H1 (cell line): ENCODE data around the gene CTNNBL1. TPM values are rescaled to one million over a fixed set of nuclear protein-coding genes. Genes with fewer than 3 reads are reported as not detected.
A peak's percentile ranks its signal among the peaks of the same experiment; 100 is the strongest.

Experiments used
- CTCF ChIA-PET: fragments of 300-600 bp; sonication (Branson Sonifier 250); formaldehyde crosslinking; loops from one replicate; lab custom pipeline; 2021; ENCODE audit not compliant: partially characterized antibody; lab: Charles Lee
- POLR2A ChIA-PET: fragments of 300-600 bp; sonication (Branson Sonifier 250); formaldehyde crosslinking; loops from one replicate; lab custom pipeline; 2021; ENCODE audit warnings: inconsistent platforms; ENCODE audit not compliant: partially characterized antibody; lab: Charles Lee
- DNase-seq, 2 experiments: peaks; one replicate each; pipeline versions ENCODE4 v3.0.0 to v3.0.0-alpha.2; 2010 to 2022; ENCODE audit warnings: low spot score in 2 of 2, low read depth in 1 of 2, mixed read lengths in 1 of 2
- FAIRE-seq: peaks from 2 replicates; lab custom pipeline; 2011; peaks lifted over from hg19 to GRCh38; lab: Jason Lieb, UNC
- H2AFZ ChIP-seq: 2 replicates; pipeline ENCODE4 v1.8.1; 2012; ENCODE audit warnings: low read length, inconsistent platforms
- H2AK5ac ChIP-seq: 2 replicates; pipeline ENCODE4 v1.6.1; 2013; ENCODE audit warnings: low read depth, low read length
- H2BK120ac ChIP-seq: replicated peaks from 2 replicates; pipeline ENCODE3; 2013; ENCODE audit warnings: low read depth, low read length, inconsistent platforms
- H2BK12ac ChIP-seq: 2 replicates; pipeline ENCODE4 v1.6.1; 2013; ENCODE audit warnings: low read depth, low read length
- H2BK15ac ChIP-seq: 2 replicates; pipeline ENCODE4 v1.6.1; 2013; ENCODE audit warnings: low read length
- H2BK20ac ChIP-seq: 2 replicates; pipeline ENCODE4 v1.6.1; 2013; ENCODE audit warnings: low read length
- H2BK5ac ChIP-seq: 2 replicates; pipeline ENCODE4 v1.6.1; 2013; ENCODE audit warnings: low read depth, low read length
- H3K14ac ChIP-seq: 2 replicates; pipeline ENCODE4 v1.6.1; 2013; ENCODE audit warnings: inconsistent platforms; ENCODE audit not compliant: insufficient read length
- H3K18ac ChIP-seq: 2 replicates; pipeline ENCODE4 v1.6.1; 2013; ENCODE audit warnings: low read length; ENCODE audit errors: extremely low read depth
- H3K23ac ChIP-seq: 2 replicates; pipeline ENCODE4 v1.6.1; 2013; ENCODE audit warnings: inconsistent platforms; ENCODE audit not compliant: insufficient read length
- H3K23me2 ChIP-seq: 2 replicates; pipeline ENCODE4 v1.6.1; 2013; ENCODE audit warnings: low read depth, low read length
- H3K27ac ChIP-seq: 2 replicates; pipeline ENCODE4 v1.6.1; 2011; ENCODE audit warnings: low read depth, low read length, inconsistent platforms
- H3K27me3 ChIP-seq, 4 experiments: replicated peaks in 1 of 4; 1 replicate in 1 of 4; 2 replicates in 3 of 4; pipeline versions ENCODE4 v1.6.1 to v1.8.1; 2011 to 2013; ENCODE audit warnings: low read length in 3 of 4, mild to moderate bottlenecking in 3 of 4, inconsistent platforms in 2 of 4, mixed read lengths in 2 of 4, moderate library complexity in 1 of 4; ENCODE audit not compliant: control insufficient read depth in 3 of 4, insufficient read depth in 3 of 4; ENCODE audit errors: extremely low read depth in 1 of 4
- H3K36me3 ChIP-seq, 4 experiments: 2 replicates each; pipeline versions ENCODE4 v1.6.1 to v1.8.1; 2011 to 2013; ENCODE audit warnings: mild to moderate bottlenecking in 4 of 4, low read length in 3 of 4, moderate library complexity in 2 of 4, control low read depth in 1 of 4, inconsistent platforms in 1 of 4; ENCODE audit not compliant: insufficient read depth in 4 of 4, control insufficient read depth in 2 of 4
- H3K4ac ChIP-seq: replicated peaks from 2 replicates; pipeline ENCODE3; 2013; ENCODE audit warnings: low read length, low read depth, mixed read lengths, inconsistent platforms; ENCODE audit not compliant: insufficient read length
- H3K4me1 ChIP-seq, 4 experiments: replicated peaks in 1 of 4; 1 replicate in 1 of 4; 2 replicates in 3 of 4; pipeline versions ENCODE4 v1.6.1 to v1.8.1; 2011 to 2013; ENCODE audit warnings: low read length in 3 of 4, inconsistent platforms in 2 of 4, mixed read lengths in 1 of 4; ENCODE audit not compliant: insufficient read depth in 4 of 4, control insufficient read depth in 3 of 4
- H3K4me2 ChIP-seq, 2 experiments: 2 replicates each; pipeline versions ENCODE4 v1.6.1 to v1.8.1; 2011 to 2013; ENCODE audit warnings: low read depth in 2 of 2, low read length in 2 of 2, control low read depth in 1 of 2, inconsistent platforms in 1 of 2, mild to moderate bottlenecking in 1 of 2; ENCODE audit not compliant: insufficient read depth in 1 of 2
- H3K4me3 ChIP-seq, 4 experiments: fragments of 200-600, 300-600 bp in 1 of 4; sonication (generic), shearing (Covaris generic), sonication (Bioruptor Twin) in 1 of 4; 2 replicates each; pipeline versions ENCODE4 v1.5.1 to v1.8.1; 2011 to 2016; ENCODE audit warnings: low read length in 4 of 4, low read depth in 3 of 4, control low read depth in 2 of 4, inconsistent platforms in 2 of 4, mild to moderate bottlenecking in 2 of 4, mixed read lengths in 1 of 4, moderate library complexity in 1 of 4; ENCODE audit not compliant: insufficient read depth in 2 of 4; ENCODE audit errors: extremely low read depth in 1 of 4
- H3K56ac ChIP-seq: replicated peaks from 2 replicates; pipeline ENCODE3; 2013; ENCODE audit warnings: low read depth, mild to moderate bottlenecking, mixed read lengths, low read length, inconsistent platforms; ENCODE audit not compliant: insufficient read length
- H3K79me1 ChIP-seq: 2 replicates; pipeline ENCODE4 v1.6.1; 2013; ENCODE audit warnings: low read depth, low read length, control low read depth
- H3K79me2 ChIP-seq, 2 experiments: 2 replicates each; pipeline versions ENCODE4 v1.6.1 to v1.8.1; 2012 to 2013; ENCODE audit warnings: low read length in 2 of 2, mild to moderate bottlenecking in 2 of 2, inconsistent platforms in 1 of 2; ENCODE audit not compliant: insufficient read depth in 2 of 2, control insufficient read depth in 1 of 2
- H3K9ac ChIP-seq, 4 experiments: replicated peaks in 1 of 4; 1 replicate in 1 of 4; 2 replicates in 3 of 4; pipeline versions ENCODE4 v1.6.1 to v1.8.1; 2011 to 2013; ENCODE audit warnings: low read depth in 3 of 4, low read length in 3 of 4, control low read depth in 2 of 4, mild to moderate bottlenecking in 2 of 4, moderate library complexity in 2 of 4, inconsistent platforms in 1 of 4; ENCODE audit errors: extremely low read depth in 1 of 4
- H3K9me3 ChIP-seq, 2 experiments: 2 replicates each; pipeline versions ENCODE4 v1.6.1 to v1.8.1; 2012 to 2013; ENCODE audit warnings: mild to moderate bottlenecking in 2 of 2, moderate library complexity in 2 of 2, control low read depth in 1 of 2, inconsistent platforms in 1 of 2, low read depth in 1 of 2, low read length in 1 of 2, mixed read lengths in 1 of 2; ENCODE audit not compliant: insufficient read depth in 2 of 2
- H4K20me1 ChIP-seq, 2 experiments: replicated peaks in 1 of 2; 2 replicates each; pipeline versions ENCODE3 to v1.8.1; 2011 to 2013; ENCODE audit warnings: inconsistent platforms in 2 of 2, low read length in 2 of 2, mild to moderate bottlenecking in 1 of 2; ENCODE audit not compliant: insufficient read depth in 2 of 2, control insufficient read depth in 1 of 2
- H4K5ac ChIP-seq: 2 replicates; pipeline ENCODE4 v1.6.1; 2013; ENCODE audit warnings: low read length, low read depth, mixed read lengths, inconsistent platforms; ENCODE audit not compliant: insufficient read length
- H4K8ac ChIP-seq: 2 replicates; pipeline ENCODE4 v1.8.0; 2013; ENCODE audit warnings: mild to moderate bottlenecking, moderate library complexity, low read length, inconsistent platforms; ENCODE audit not compliant: insufficient read depth; ENCODE audit errors: extremely low read depth
- H4K91ac ChIP-seq: replicated peaks from 2 replicates; pipeline ENCODE3; 2013; ENCODE audit warnings: low read length, mixed read lengths, inconsistent platforms; ENCODE audit not compliant: insufficient read length
- ATF3 ChIP-seq: IDR thresholded peaks from 2 replicates; pipeline ENCODE4 v1.6.1; 2011; ENCODE audit warnings: low read depth, mild to moderate bottlenecking, low read length; ENCODE audit not compliant: insufficient read depth
- CEBPB ChIP-seq: IDR thresholded peaks from 2 replicates; pipeline ENCODE4 v1.6.1; 2012; ENCODE audit warnings: low read depth, low read length
- EGR1 ChIP-seq: IDR thresholded peaks from 2 replicates; pipeline ENCODE4 v1.6.1; 2011; ENCODE audit warnings: low read depth, low read length, borderline replicate concordance
- KDM5A ChIP-seq: fragments of 200-600 bp; IDR thresholded peaks from 2 replicates; pipeline ENCODE4 v1.7.1; 2012; ENCODE audit warnings: mild to moderate bottlenecking, low read length, inconsistent platforms, mixed read lengths
- POLR2AphosphoS5 ChIP-seq: IDR thresholded peaks from 2 replicates; pipeline ENCODE4 v1.6.1; 2011; ENCODE audit warnings: low read depth, low read length
- RAD21 ChIP-seq, 2 experiments: IDR thresholded peaks in 1 of 2; conservative IDR thresholded peaks in 1 of 2; 2 replicates each; pipeline ENCODE4 v1.6.1; 2011; ENCODE audit warnings: low read depth in 2 of 2, low read length in 2 of 2, improper control_type of control experiment in 1 of 2, inconsistent platforms in 1 of 2, mild to moderate bottlenecking in 1 of 2, moderate library complexity in 1 of 2
- SP1 ChIP-seq: IDR thresholded peaks from 2 replicates; pipeline ENCODE4 v1.6.1; 2011; ENCODE audit warnings: low read depth, low read length
- SP2 ChIP-seq: IDR thresholded peaks from 2 replicates; pipeline ENCODE4 v1.6.1; 2012; ENCODE audit warnings: mild to moderate bottlenecking, low read length, inconsistent platforms
- SP4 ChIP-seq: IDR thresholded peaks from 2 replicates; pipeline ENCODE4 v1.6.1; 2012; ENCODE audit warnings: low read length, inconsistent platforms
- USF2 ChIP-seq: IDR thresholded peaks from 2 replicates; pipeline ENCODE4 v1.6.1; 2011; ENCODE audit warnings: low read length, improper control_type of control experiment
- WGBS, 2 experiments: shearing (Covaris generic) in 1 of 2; methylation state at CpG; one replicate each; pipeline versions ENCODE4 v1.1.6 to v1.1.7; 2013 to 2015; ENCODE audit warnings: low lambda C conversion rate in 2 of 2, mixed read lengths in 2 of 2, inconsistent platforms in 1 of 2, low coverage in 1 of 2, missing lambda C conversion rate in 1 of 2; ENCODE audit not compliant: insufficient replicate concordance in 2 of 2, insufficient coverage in 1 of 2, insufficient read length in 1 of 2; ENCODE audit errors: extremely low coverage in 1 of 2, missing lambda C conversion rate in 1 of 2; 5-methylcytosine and 5-hydroxymethylcytosine counted together
- polyA plus RNA-seq, 7 experiments: library from polyadenylated mRNA; depleted of rRNA in 3 of 7; stranded (reverse) in 5 of 7; unstranded in 2 of 7; fragments of >200 nt in 5 of 7; fragments of 200-250 nt in 2 of 7; gene quantifications; 1 replicate in 5 of 7; 2 replicates in 1 of 7; 4 replicates in 1 of 7; pipeline versions ENCODE4 v1.2.1 to v1.2.3, GENCODE V29; 2011 to 2013; ENCODE audit warnings: missing spikeins in 2 of 7, mixed read lengths in 2 of 7
- total RNA-seq: library from RNA; stranded (reverse); fragmentation: NEBNext Ultra II Directional; extraction: Animal tissue kit (Norgen Biotek cat#: 25700); gene quantifications from 2 replicates; pipeline ENCODE4 v1.2.1, GENCODE V29; 2021

The CTNNBL1 gene
- total and polyA plus RNA-seq, 2 of the 8 experiments (the other 6 are each of a cell fraction or from before 2014, with no cell fraction given), result 19.6 to 81.6 TPM

- Histone ChIP-seq H3K14ac (no peak within 1 kb of the TSS), H3K4me3 (peak within 1 kb of the TSS; percentile 43 to 69 (median 48)), H3K27me3 (no peaks in the 10 kb centered on the region; a peak in 2 of 7 replicates), H3K4me2 (peak within 1 kb of the TSS; percentile 9 to 73; a peak in 3 of 4 replicates), H4K8ac (peak within 1 kb of the TSS; percentile 61), H2BK120ac (no peak within 1 kb of the TSS), H3K9me3 (no peaks in the 10 kb centered on the region), H3K27ac (no peak within 1 kb of the TSS), H4K91ac (peak within 1 kb of the TSS; percentile 31), H2BK15ac (no peak within 1 kb of the TSS), H3K79me2 (no peaks in the 10 kb centered on the region), H2BK5ac (no peak within 1 kb of the TSS; the same call in 1 of the 2 replicates), H2BK12ac (peak within 1 kb of the TSS; percentile 71), H3K4me1 (peaks cover 8 to 22% (median 16%) of the 10 kb centered on the region in 4 experiments), H3K79me1 (no peaks in the 10 kb centered on the region), H2BK20ac (no peak within 1 kb of the TSS), H2AK5ac (peak within 1 kb of the TSS; percentile 82; the same call in 1 of the 2 replicates), H3K23me2 (peaks cover 4% of the 10 kb centered on the region; the same call in 1 of the 2 replicates), H3K9ac (no peak within 1 kb of the TSS), H3K4ac (no peak within 1 kb of the TSS), H3K23ac (no peak within 1 kb of the TSS), H4K20me1 (peaks cover 2 to 3% of the 10 kb centered on the region in 2 experiments), H3K56ac (no peak within 1 kb of the TSS), H3K18ac (no peak within 1 kb of the TSS), H4K5ac (no peak within 1 kb of the TSS), H2AFZ (0 out of 2 replicates have a peak within 1 kb of the TSS, but pooled peaks have one; percentile 25), H3K36me3 (no peaks in the 10 kb centered on the region)
- DNase-seq (no peak), FAIRE-seq (no peak)
- CTCF ChIA-PET, result interaction anchor here (0.6 to 2.7 kb wide), 29 partner anchors 8 to 339 kb away, joined by 3 to 32 read pairs (median 4); no protein-coding TSS in a partner anchor
- POLR2A ChIA-PET, result interaction anchor here (0.7 to 1.4 kb wide), 4 partner anchors 11 to 1950 kb away, joined by 3 to 5 read pairs (median 4); no protein-coding TSS in a partner anchor
- WGBS, 2 experiments, result 17% methylated on average over 12 of the region's 71 CpGs; no CpG with 5 or more reads in 1 of the 2 experiments
- TF ChIP-seq KDM5A, result no peak
- no peak for TF ChIP-seq SP1
- no peak for TF ChIP-seq POLR2AphosphoS5
- TF ChIP-seq USF2, result no peak
- TF ChIP-seq RAD21 (IDR thresholded peaks at IDR 0.05 in 1 of 2, conservative IDR thresholded peaks at IDR 0.05 in 1 of 2; ENCODE audit: low read depth in 2 of 2, low read length in 2 of 2), result no peak
- TF ChIP-seq ATF3, result no peak
- 0 out of 2 replicates have a peak, but pooled peaks have one; percentile 6 for TF ChIP-seq SP4
- TF ChIP-seq CEBPB, result no peak
- TF ChIP-seq SP2, result no peak
- TF ChIP-seq EGR1, result no peak
These were observed 208.9 kb downstream of the CTNNBL1 start, which contains the start of gene VSTM2L for GRCh38 chr20:37902504-37903313. Gene VSTM2L (plus strand): TSS chr20:37903127. CDS start chr20:37903351, 224 bp downstream.
